Nucleus accumbens (tissue), 56 donors: ENCODE data around the gene ASIC4.

Experiments used
- DNase-seq, 56 donors: peaks; one replicate each; lab custom pipeline; 2025; lab: John Stamatoyannopoulos, UW

The ASIC4 gene

DNA sequence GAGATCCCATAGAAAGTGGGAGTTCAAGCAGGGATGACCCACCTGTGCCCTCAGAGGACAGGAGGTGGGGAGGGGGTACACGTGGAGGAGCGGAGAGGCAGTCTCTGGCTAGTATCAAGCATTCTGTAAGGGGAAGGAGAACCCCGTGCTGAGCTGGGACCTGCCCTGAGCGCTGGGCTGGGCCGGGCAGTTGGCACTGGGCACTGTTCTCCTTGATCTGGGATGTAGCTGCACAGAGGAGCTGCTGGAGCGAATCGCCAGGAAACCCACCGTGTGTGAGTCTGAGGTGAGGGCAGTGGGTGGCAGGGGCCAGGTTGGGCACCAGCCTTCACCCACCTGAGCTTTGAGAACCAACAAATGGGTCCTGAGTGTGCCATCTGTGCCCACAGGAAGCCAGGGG, 35.4 kb upstream of the ASIC4 start:
- DNase-seq: no peak

DNA sequence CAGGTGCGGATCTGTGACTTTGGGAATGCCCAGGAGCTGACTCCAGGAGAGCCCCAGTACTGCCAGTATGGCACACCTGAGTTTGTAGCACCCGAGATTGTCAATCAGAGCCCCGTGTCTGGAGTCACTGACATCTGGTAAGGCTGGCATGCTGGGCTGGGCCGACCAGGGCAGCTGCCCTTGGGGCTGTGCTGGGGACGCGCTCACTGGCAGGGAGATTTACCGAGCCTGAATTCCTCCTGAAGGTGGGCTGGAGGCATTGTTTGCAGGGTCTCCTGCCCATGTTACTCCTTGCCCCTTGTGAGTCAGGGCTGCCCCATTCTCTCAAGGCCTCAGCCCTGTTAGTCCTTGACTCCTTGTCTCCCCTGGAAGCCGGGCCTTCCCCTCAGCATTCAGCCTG, 34.3 kb upstream of the ASIC4 start:
- DNase-seq: no peak

DNA sequence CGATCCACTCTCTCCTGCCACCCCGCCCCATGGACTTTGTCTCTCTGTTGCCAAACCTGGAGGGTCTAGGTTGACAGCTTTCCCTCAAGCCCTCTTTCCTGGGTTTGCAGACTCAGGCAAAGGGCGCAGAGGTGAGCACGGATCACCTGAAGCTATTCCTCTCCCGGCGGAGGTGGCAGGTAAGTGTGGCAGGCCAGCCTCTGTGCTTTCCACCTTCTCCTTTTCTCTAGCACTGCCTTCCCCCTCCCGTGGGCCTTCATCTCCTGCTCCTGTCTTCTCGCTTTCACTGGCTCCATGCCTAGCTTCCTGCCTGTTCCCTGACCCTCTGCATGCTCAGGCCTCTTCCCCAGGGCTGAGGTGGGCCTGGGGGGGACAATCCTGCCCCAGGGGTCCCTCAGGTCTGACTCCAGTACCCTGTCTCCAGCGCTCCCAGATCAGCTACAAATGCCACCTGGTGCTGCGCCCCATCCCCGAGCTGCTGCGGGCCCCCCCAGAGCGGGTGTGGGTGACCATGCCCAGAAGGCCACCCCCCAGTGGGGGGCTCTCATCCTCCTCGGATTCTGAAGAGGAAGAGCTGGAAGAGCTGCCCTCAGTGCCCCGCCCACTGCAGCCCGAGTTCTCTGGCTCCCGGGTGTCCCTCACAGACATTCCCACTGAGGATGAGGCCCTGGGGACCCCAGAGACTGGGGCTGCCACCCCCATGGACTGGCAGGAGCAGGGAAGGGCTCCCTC, 31.4 kb upstream of the ASIC4 start:
- DNase-seq: no peak

DNA sequence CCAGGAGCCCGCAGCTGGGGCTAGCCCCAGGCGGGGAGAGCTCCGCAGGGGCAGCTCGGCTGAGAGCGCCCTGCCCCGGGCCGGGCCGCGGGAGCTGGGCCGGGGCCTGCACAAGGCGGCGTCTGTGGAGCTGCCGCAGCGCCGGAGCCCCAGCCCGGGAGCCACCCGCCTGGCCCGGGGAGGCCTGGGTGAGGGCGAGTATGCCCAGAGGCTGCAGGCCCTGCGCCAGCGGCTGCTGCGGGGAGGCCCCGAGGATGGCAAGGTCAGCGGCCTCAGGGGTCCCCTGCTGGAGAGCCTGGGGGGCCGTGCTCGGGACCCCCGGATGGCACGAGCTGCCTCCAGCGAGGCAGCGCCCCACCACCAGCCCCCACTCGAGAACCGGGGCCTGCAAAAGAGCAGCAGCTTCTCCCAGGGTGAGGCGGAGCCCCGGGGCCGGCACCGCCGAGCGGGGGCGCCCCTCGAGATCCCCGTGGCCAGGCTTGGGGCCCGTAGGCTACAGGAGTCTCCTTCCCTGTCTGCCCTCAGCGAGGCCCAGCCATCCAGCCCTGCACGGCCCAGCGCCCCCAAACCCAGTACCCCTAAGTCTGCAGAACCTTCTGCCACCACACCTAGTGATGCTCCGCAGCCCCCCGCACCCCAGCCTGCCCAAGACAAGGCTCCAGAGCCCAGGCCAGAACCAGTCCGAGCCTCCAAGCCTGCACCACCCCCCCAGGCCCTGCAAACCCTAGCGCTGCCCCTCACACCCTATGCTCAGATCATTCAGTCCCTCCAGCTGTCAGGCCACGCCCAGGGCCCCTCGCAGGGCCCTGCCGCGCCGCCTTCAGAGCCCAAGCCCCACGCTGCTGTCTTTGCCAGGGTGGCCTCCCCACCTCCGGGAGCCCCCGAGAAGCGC, 30.6 kb upstream of the ASIC4 start:
- DNase-seq: no peak

DNA sequence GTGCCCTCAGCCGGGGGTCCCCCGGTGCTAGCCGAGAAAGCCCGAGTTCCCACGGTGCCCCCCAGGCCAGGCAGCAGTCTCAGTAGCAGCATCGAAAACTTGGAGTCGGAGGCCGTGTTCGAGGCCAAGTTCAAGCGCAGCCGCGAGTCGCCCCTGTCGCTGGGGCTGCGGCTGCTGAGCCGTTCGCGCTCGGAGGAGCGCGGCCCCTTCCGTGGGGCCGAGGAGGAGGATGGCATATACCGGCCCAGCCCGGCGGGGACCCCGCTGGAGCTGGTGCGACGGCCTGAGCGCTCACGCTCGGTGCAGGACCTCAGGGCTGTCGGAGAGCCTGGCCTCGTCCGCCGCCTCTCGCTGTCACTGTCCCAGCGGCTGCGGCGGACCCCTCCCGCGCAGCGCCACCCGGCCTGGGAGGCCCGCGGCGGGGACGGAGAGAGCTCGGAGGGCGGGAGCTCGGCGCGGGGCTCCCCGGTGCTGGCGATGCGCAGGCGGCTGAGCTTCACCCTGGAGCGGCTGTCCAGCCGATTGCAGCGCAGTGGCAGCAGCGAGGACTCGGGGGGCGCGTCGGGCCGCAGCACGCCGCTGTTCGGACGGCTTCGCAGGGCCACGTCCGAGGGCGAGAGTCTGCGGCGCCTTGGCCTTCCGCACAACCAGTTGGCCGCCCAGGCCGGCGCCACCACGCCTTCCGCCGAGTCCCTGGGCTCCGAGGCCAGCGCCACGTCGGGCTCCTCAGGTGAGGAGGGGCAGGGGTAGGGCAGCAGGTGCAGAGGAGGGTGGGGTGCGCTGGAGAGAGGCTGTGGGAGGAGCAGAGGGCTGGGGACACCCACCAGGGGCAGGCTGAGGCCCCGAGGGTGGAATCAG, 29.7 kb upstream of the ASIC4 start:
- DNase-seq: peak in 1 of 56 donors; percentile 10

DNA sequence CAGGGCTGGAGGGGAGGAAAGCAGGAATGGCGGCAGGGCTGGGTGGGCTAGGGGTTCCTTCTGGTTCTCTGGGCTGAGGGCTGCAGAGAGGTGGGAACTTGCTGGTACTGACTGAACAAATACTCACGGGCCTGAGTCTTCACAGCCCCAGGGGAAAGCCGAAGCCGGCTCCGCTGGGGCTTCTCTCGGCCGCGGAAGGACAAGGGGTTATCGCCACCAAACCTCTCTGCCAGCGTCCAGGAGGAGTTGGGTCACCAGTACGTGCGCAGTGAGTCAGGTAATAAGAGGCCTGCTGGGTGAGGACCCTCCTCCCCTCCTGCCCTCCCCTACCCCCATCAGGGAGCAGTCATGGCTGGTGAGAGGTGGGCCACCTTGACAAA, 29.1 kb upstream of the ASIC4 start:
- no peak for DNase-seq

DNA sequence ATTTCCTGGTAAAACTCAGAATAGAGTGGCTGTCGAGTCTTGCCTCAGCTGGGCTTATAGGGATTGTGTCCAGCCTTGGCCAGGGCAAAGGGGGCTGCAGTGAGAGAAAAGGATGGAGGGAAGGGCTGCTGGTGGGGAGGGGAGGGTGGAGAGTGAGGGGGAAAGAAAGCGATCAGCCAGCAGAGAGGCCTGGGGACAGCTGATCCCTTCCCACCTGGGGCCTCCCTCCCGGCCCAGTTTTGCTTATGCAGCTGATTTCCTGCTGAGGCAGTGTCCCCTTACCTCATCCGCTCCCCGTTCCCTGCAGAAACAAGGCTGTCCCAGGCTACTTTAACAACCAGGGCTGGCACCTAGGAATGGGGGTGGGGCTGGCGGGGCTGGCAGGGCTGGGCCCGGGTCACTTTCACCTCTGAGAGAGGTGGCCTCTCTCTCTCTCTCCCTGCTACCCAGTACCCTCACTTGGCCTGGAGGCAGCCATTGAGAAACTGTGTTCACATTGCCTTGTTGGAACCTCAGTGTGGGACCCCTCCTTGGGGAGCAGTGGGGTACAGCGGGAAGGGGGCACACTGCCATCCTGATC, 27.8 kb upstream of the ASIC4 start:
- DNase-seq: no peak

DNA sequence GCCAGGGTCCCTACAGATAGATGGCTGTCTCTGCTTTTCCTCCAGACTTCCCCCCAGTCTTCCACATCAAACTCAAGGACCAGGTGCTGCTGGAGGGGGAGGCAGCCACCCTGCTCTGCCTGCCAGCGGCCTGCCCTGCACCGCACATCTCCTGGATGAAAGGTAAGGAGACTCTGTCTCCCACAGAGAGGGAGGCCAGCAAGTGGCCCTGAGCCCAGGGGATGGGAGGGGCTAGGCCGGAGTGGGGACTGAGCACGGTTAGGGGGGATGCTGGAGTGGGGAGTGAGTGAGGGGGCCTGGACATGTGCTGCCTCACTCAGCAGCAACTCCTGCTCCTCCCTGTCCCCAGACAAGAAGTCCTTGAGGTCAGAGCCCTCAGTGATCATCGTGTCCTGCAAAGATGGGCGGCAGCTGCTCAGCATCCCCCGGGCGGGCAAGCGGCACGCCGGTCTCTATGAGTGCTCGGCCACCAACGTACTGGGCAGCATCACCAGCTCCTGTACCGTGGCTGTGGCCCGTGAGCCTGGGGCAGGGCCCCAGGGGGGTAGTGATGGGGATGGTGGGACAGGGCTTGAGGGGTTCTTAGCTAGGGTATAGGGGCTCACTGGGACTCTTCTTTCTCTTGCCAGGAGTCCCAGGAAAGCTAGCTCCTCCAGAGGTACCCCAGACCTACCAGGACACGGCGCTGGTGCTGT, 26.0 kb upstream of the ASIC4 start:
- no peak for DNase-seq

DNA sequence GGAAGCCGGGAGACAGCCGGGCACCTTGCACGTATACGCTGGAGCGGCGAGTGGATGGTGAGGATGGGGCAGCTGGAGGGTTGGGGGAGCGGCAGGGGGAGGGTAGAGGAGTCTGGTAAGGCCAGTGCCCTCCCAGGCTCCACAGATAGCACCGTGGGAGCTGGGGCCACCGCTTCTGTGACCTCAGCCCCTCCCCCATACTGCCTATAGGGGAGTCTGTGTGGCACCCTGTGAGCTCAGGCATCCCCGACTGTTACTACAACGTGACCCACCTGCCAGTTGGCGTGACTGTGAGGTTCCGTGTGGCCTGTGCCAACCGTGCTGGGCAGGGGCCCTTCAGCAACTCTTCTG, 25.5 kb upstream of the ASIC4 start:
- DNase-seq: no peak

DNA sequence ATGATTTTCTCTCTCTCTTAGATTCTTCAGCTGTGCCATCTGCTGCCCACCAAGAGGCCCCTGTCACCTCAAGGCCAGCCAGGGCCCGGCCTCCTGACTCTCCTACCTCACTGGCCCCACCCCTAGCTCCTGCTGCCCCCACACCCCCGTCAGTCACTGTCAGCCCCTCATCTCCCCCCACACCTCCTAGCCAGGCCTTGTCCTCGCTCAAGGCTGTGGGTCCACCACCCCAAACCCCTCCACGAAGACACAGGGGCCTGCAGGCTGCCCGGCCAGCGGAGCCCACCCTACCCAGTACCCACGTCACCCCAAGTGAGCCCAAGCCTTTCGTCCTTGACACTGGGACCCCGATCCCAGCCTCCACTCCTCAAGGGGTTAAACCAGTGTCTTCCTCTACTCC, 25.0 kb upstream of the ASIC4 start:
- DNase-seq: no peak

DNA sequence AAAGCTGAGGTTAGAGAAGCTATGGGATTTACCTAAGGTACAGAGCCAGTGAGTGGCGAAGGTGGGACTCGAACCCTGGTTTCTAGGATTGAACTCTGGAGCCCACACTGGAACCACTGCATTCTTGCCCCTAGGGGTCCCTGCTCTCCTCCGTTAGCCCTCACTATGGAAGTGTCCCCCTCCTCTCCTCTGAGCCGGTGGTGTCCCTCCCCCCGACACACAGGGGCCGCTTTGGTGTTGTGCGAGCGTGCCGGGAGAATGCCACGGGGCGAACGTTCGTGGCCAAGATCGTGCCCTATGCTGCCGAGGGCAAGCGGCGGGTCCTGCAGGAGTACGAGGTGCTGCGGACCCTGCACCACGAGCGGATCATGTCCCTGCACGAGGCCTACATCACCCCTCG, 24.1 kb upstream of the ASIC4 start:
- DNase-seq: no peak

DNA sequence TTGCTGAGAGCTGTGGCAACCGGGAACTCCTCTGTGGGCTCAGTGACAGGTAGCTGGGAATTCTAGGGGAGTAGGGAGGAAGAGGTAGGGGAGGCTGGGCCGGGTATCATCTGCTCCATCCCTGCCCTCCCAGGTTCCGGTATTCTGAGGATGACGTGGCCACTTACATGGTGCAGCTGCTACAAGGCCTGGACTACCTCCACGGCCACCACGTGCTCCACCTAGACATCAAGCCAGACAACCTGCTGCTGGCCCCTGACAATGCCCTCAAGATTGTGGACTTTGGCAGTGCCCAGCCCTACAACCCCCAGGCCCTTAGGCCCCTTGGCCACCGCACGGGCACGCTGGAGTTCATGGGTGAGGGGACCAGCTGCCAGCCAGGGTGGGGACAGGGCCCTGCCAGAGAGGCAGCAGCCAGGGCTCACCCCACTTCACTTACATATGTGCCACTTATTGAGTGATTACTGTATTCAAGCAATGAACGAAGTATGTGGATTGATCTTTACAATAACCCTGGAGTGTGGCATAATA, 23.6 kb upstream of the ASIC4 start:
- no peak for DNase-seq

DNA sequence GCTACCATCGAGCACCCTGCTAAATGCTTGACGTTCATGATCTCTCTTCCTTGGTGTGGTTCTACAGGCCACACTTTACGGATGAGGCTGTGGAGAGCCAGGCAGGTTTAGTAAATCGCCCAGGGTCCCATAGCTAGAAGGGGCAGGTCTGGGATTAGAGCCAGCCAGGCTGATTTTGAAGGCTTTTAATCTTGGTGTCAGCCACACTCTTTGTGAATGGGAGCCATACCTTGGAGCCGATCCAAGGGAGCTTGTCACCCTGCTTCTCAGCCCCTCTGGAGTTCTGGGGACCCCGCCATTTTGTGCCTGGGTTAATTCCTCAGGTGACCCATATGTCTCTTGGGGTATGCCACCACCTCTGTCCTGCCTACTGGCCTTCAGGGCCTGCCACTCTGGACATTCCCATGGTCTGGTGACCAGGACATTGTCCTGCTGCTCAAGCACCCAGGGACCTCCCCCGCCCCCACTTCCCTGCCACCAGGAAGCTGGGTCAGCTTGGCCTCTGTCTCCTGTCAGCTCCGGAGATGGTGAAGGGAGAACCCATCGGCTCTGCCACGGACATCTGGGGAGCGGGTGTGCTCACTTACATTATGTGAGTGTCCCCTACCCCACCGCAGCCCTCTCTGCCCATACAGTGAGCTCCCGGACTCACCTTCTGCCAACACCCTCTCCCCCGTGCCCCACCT, 22.9 kb upstream of the ASIC4 start:
- DNase-seq: no peak

DNA sequence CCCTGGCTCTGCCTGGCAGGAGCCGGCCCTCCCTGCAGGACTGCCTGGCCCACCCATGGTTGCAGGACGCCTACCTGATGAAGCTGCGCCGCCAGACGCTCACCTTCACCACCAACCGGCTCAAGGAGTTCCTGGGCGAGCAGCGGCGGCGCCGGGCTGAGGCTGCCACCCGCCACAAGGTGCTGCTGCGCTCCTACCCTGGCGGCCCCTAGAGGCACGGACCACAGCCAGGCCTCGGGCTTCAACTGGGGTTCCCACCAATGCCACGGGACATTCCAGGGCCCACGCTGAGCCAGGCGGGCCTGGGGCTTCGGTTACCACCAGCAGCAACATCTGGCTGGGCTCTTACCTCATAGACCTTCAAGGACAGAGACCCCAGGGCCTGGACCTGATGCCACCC, 21.7 kb upstream of the ASIC4 start:
- no peak for DNase-seq

DNA sequence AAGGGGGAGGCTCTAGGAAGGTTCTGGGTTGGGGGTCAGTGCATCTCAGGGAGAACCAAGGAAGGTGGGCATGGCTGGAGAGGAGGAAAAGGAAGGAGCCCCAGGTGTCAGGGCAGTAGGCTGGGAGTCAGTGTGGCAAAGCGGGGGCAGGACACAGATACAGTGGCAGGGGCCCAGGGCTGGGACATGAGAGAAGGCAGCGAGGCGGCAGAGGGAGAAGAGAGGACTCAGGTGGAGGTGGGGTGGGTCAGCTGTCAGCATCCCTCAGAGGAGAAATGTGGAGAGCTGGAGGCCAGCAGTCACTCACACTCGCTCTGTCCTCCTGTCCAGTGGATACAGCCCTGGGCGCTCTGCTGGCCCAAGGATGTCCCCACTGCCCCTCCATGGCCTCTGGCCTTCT, 21.2 kb upstream of the ASIC4 start:
- no peak for DNase-seq

DNA sequence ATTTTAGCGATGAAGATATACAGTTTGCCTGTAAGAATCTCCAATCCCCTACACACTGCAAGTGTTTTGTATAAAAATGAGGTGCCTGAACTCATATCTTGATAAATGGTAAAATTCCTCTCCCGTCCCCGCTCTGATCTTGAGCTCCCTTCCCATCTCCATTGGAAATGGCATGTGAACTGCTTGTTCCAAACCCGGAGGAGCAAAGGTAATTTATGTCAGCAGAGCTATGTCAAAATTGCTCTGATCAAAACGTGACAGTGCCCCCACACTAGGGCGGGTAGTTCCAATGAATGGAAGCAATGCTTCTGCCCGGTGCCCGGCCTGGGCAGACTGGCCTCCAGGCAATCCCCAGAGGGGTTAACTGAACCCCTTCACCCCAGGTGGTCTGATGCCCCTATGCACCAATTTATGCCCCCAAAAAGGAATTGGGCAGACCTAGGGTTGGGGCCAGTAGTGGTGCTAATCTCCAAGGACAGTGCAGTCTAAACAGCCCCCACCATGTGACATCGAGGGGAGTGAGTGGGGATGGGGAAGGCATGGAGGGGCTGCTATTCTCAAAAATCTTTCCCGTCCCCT, 19.2 kb upstream of the ASIC4 start:
- peak in 6 of 56 donors; percentile 12 to 52 (median 36) for DNase-seq

DNA sequence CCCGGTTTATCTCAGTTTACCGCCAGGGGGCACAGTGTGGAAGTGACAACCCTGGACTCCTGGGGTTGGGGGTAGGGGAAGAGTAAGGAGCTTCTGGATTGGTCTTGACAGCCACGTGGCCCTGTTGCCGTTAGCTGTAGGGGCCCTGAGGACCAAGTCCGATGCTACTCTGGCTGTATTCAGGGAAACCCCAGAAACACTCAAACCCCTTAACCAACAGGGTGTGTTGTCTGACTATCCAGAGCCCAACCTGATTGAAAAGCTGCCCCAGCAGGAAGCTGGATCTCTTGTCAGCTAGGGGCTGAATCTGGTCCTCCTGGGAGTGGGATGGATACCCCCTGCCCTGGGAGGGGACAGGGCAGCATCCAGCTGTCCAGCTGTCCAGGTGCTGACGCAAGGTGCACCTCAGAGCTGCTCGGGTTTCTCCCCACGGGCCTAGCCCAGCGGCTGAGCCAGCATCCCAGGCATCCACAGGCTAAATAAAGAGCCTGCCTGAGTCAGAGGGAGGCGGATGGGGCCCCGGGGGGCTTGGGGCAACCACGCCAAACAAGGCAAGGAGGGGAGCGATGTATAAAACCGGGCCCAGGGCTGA, 18.7 kb upstream of the ASIC4 start:
- DNase-seq: peak in 51 of 56 donors; percentile 5 to 85 (median 42)

DNA sequence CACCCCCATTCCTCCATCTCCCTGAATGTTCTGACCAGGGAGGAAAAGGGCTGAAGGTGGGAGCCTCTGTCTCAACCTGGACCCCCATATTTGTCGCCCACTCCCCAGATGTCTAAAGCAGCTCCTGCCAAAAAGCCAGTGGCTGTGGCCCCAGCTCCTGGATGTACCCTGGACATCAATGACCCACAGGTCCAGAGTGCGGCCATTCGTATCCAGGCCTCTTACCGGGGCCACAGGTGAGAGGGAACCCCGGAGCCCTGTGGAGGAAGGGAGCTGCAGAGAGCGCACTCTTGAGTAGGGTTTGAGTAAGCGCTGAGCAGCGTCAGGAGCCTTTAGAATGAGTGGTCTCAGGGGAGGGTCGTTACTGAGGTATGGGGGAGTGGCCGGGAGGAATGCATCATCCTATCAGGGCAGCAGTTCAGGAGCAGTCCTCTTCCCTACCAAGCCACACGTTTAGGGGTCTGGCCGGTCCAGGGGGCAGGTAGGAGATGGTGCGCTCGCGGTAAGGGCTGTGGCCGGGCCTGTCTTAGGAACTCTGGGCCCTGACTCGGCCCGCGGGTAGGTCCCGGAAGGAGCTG, 17.9 kb upstream of the ASIC4 start:
- no peak for DNase-seq
